A673 (cell line): ENCODE data around the gene YPEL2. TPM values are rescaled to one million over a fixed set of nuclear protein-coding genes. Genes with fewer than 3 reads are reported as not detected.
"Not testable (repeated sequence)": the region's sequence is repeated elsewhere in the genome, so short reads cannot be mapped to it uniquely, and the experiment has no call there.

Experiments
- BruUV-seq: library from RNA; stranded (reverse); fragments of 400-500 nt; replicated peaks from 2 replicates; lab custom pipeline; 2021; lab: Mats Ljungman, UMichigan
- CTCF ChIA-PET: fragments of 300-600 bp; sonication (Branson Sonifier 250); formaldehyde crosslinking; loops from one replicate; lab custom pipeline; 2022; ENCODE audit warnings: antibody characterized with exemption; lab: Charles Lee
- POLR2A ChIA-PET: fragments of 300-600 bp; sonication (Branson Sonifier 250); formaldehyde crosslinking; loops from one replicate; lab custom pipeline; 2022; ENCODE audit warnings: antibody characterized with exemption; ENCODE audit not compliant: low non-redundant PET; lab: Charles Lee
- DNase-seq: peaks from one replicate; pipeline ENCODE4 v3.0.0-alpha.2; 2015; ENCODE audit warnings: low spot score
- H3K27ac ChIP-seq: fragments of 200-600 bp; sonication (generic); 2 replicates; pipeline ENCODE4 v1.5.1; 2016; ENCODE audit warnings: mixed run types, low read depth, mild to moderate bottlenecking, mixed read lengths, antibody characterized with exemption, low read length; ENCODE audit not compliant: poor library complexity, severe bottlenecking
- H3K27me3 ChIP-seq: fragments of 200-600 bp; sonication (generic); replicated peaks from 2 replicates; pipeline ENCODE4 v1.6.1; 2017; ENCODE audit warnings: mixed run types, low read depth, mild to moderate bottlenecking, mixed read lengths, antibody characterized with exemption, low read length; ENCODE audit not compliant: insufficient read depth, poor library complexity
- H3K36me3 ChIP-seq: fragments of 200-600 bp; sonication (generic); 2 replicates; pipeline ENCODE4 v1.6.1; 2016; ENCODE audit warnings: mixed run types, mild to moderate bottlenecking, mixed read lengths, antibody characterized with exemption, low read length; ENCODE audit not compliant: insufficient read depth, poor library complexity, severe bottlenecking
- H3K4me1 ChIP-seq: fragments of 200-600 bp; sonication (generic); 2 replicates; pipeline ENCODE4 v1.6.1; 2017; ENCODE audit warnings: mixed run types, mild to moderate bottlenecking, mixed read lengths, antibody characterized with exemption, low read length; ENCODE audit not compliant: insufficient read depth, poor library complexity, severe bottlenecking
- H3K4me3 ChIP-seq: fragments of 200-600 bp; sonication (generic); 2 replicates; pipeline ENCODE4 v1.5.1; 2016; ENCODE audit warnings: low read depth, mixed run types, mild to moderate bottlenecking, mixed read lengths, low read length; ENCODE audit not compliant: poor library complexity, severe bottlenecking
- H3K9me3 ChIP-seq: fragments of 200-600 bp; sonication (generic); 2 replicates; pipeline ENCODE4 v1.6.1; 2016; ENCODE audit warnings: mixed run types, low read depth, mild to moderate bottlenecking, mixed read lengths, antibody characterized with exemption, low read length; ENCODE audit not compliant: poor library complexity, severe bottlenecking
- EZH2 ChIP-seq: fragments of 200-600 bp; sonication (generic); IDR thresholded peaks from 2 replicates; pipeline ENCODE4 v1.6.1; 2017; ENCODE audit warnings: borderline replicate concordance, low read depth, mild to moderate bottlenecking, mixed read lengths, antibody characterized with exemption, low read length; ENCODE audit not compliant: poor library complexity, severe bottlenecking
- intact Hi-C: fragments of 100-400 bp; cut with micrococcal nuclease; formaldehyde crosslinking; loops from one replicate; pipeline ENCODE4 v1.10.0; 2022; ENCODE audit not compliant: unreplicated experiment
- total RNA-seq: library from RNA; stranded (reverse); gene quantifications from 2 replicates; pipeline ENCODE4 v1.2.3, GENCODE V29; 2021
- TF ChIP-seq, protein P1 (sequence below): fragments of 300-800, 200-600 bp; sonication (generic); conservative IDR thresholded peaks from 2 replicates; pipeline ENCODE4 v1.5.1; 2017; ENCODE audit warnings: low read depth, mild to moderate bottlenecking, antibody characterized with exemption, low read length, moderate library complexity, mixed read lengths

The YPEL2 gene
- total RNA-seq, 1 experiment from 2014 or later: 0.60 TPM

GRCh38 chr17:59311051-59311468, 20.4 kb upstream of the YPEL2 start:
- H3K27ac ChIP-seq: no peak overlapping the region
- BruUV-seq: no TSS peak
- ChIA-PET CTCF (interaction anchor here (0.5 to 1.9 kb wide), 5 partner anchors 18 to 726 kb away, joined by 3 to 8 read pairs (median 5); no protein-coding TSS in a partner anchor), POLR2A (no interaction called here)
- no peaks in the 10 kb centered on the region for H3K4me1 ChIP-seq
- no peaks in the 10 kb centered on the region for H3K36me3 ChIP-seq
- peak; percentile 80 for DNase-seq
- H3K9me3 ChIP-seq: no peaks in the 10 kb centered on the region
- H3K27me3 ChIP-seq: no peaks in the 10 kb centered on the region
- intact Hi-C loops: loop anchor here (1.0 to 10.0 kb wide), 2 partner anchors 130 to 724 kb away; no protein-coding TSS in a partner anchor
- H3K4me3 ChIP-seq: no peak overlapping the region
- TF ChIP-seq, protein P1, sequence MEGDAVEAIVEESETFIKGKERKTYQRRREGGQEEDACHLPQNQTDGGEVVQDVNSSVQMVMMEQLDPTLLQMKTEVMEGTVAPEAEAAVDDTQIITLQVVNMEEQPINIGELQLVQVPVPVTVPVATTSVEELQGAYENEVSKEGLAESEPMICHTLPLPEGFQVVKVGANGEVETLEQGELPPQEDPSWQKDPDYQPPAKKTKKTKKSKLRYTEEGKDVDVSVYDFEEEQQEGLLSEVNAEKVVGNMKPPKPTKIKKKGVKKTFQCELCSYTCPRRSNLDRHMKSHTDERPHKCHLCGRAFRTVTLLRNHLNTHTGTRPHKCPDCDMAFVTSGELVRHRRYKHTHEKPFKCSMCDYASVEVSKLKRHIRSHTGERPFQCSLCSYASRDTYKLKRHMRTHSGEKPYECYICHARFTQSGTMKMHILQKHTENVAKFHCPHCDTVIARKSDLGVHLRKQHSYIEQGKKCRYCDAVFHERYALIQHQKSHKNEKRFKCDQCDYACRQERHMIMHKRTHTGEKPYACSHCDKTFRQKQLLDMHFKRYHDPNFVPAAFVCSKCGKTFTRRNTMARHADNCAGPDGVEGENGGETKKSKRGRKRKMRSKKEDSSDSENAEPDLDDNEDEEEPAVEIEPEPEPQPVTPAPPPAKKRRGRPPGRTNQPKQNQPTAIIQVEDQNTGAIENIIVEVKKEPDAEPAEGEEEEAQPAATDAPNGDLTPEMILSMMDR: peak; percentile 84
- no peak for TF ChIP-seq EZH2

DNA sequence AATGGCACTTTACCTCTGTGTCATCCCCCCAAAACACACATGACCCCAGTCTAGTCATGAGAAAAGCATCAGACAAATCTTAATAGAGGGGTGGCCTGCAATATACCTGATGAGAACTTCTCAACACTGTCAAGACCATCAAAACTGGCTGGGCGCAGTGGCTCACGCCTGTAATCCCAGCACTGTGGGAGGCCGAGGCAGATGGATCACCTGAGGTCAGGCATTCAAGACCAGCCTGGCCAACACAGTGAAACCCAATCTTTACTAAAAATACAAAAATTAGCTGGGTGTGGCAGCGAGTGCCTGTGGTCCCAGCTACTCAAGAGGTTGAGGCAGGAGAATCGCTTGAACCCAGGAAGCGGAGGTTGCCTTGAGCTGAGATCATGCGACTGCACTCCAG, 19.9 kb upstream of the YPEL2 start:
- CTCF ChIA-PET: interaction anchor here (0.8 to 1.9 kb wide), 3 partner anchors 18 to 725 kb away, joined by 3 to 8 read pairs (median 5); no protein-coding TSS in a partner anchor
- intact Hi-C loops: loop anchor here (1.0 to 10.0 kb wide), 2 partner anchors 130 to 723 kb away; no protein-coding TSS in a partner anchor

GRCh38 chr17:59315866-59316265, 15.6 kb upstream of the YPEL2 start:
- POLR2A ChIA-PET: no interaction called here
- no TSS peak for BruUV-seq
- Histone ChIP-seq H3K27me3 (no peaks in the 10 kb centered on the region), H3K27ac (no peak overlapping the region), H3K4me3 (no peak overlapping the region), H3K4me1 (no peaks in the 10 kb centered on the region), H3K36me3 (no peaks in the 10 kb centered on the region), H3K9me3 (no peaks in the 10 kb centered on the region)
- DNase-seq: no peak
- TF ChIP-seq, protein P1: no peak
- TF ChIP-seq EZH2: no peak
- CTCF ChIA-PET: no interaction called here
- intact Hi-C loops: loop anchor here (10.0 kb wide), 1 partner anchor 719 kb away; no protein-coding TSS in a partner anchor

More for the DNA sequence above, 19.9 kb upstream of the YPEL2 start:
- H3K27ac ChIP-seq, H3K4me1 ChIP-seq, H3K27me3 ChIP-seq, H3K4me3 ChIP-seq, H3K36me3 ChIP-seq, DNase-seq, H3K9me3 ChIP-seq, POLR2A ChIA-PET, BruUV-seq: not testable (repeated sequence)
